ENCODE measurements around the gene RGS1. TPM values are rescaled to one million over a fixed set of nuclear protein-coding genes. Genes with fewer than 3 reads are reported as not detected.

RGS1 gene
- total RNA-seq, 1 experiment from 2014 or later, result not detected

DNA sequence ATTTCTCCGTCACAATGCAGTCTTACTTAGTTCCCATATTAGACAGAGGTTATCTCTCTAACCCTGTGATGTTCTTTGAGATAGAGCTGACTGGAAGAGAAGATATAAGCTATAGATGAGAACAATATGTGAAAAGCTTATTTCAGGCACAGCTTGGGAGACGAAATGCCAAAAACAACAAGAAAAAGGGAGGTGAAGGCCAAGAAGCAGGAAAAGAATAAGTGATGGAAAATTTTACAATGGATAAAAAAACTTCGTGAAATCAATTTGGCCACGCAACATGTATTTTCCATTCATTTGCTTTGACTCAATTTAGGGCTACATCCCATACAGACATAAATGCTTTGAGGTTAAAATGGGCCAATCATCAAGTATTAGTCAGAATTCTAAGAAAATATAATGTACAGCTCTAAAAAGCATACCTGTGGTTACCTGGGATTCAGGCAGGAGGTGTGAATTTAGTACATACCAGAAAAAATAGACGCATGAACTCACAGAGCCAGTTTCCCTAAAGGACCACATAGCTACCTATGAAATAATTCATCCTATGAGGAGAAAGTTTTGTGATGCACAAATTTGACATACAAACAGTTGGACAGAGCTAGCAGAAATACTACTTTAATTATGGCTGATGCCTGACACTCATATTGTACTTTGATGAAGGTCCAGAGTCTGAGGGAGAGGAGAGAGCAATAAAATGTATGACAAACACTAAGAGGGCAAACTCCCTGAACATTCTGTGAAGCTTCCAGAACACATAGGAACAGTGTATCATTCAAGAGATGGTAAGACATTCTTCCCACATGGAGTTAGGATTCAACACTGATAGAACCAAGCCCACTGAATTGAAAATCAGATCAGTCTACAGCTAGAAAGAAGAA lies 12.1 kb downstream of the RGS1 start:
- no peak for DNase-seq
- Histone ChIP-seq H3K27me3 (ENCODE audit: control insufficient read depth, insufficient read depth, low read length) (no peaks in the 10 kb centered on the region), H3K36me3 (replicated peaks; ENCODE audit: control insufficient read depth, insufficient read depth, low read length) (no peaks in the 10 kb centered on the region), H3K4me3 (ENCODE audit: insufficient read depth, low read depth, low read length) (no peak overlapping the region)

DNA sequence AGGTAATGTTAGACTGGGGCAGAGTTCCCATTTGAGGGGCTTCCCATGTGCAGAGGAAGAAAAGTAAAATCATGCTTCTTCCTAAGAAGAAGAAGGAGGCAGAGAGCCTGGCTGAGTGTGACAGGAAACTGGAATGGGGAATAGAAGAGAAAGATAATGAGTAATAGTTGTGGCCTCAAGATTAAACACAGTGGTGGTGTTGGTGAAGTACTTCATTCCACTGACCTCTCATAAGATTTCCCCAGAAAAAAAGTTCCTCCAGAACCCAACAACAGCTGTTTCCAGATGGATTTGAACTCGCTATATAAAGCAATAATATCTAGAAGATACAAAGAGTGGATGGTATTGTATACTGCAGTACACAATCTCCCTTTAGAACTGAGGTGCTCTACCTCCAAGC lies 13.0 kb downstream of the RGS1 start:
- Histone ChIP-seq H3K36me3 (replicated peaks; ENCODE audit: control insufficient read depth, insufficient read depth, low read length) (no peaks in the 10 kb centered on the region), H3K27me3 (ENCODE audit: control insufficient read depth, insufficient read depth, low read length) (no peaks in the 10 kb centered on the region), H3K4me3 (ENCODE audit: insufficient read depth, low read depth, low read length) (no peak overlapping the region)
- DNase-seq, result no peak

DNA sequence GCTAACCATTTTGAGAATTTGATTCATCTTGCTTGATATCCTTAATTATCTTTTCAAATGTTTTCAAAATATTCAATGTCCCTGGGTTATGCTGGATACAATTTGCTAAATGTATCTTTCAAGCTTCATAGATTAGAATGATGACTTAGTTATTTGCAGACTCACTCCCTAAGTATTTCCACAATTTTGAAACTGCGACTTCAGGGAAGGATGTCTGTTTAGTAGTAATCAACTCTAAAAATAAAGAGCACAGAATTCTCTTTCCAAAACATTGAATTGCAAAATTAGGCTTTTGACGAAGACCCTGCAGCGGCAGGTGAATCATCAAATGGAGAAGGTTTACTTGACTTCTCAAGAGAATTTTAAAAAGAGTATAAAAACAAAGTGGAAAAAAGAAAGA lies 14.2 kb downstream of the RGS1 start:
- H3K27me3 ChIP-seq (ENCODE audit: control insufficient read depth, insufficient read depth, low read length), result no peaks in the 10 kb centered on the region

DNA sequence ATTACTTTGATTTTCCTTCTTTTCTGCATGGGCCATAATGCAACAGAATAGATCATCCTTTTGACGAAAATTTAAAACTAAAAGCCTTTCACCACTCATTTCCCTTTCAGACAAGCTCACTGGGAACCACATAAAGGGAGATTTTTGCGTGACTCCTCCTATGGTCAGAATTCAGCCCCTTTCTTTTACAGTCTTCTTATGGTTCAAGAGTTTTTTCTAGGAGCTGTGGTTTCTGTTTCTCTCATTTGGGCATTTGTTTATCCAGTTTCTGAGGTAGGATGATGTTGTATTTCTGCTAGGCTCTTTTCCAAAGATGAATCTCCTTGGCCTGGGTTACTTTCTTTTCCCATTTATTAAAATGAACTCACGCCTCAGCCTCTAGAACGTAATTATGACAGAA lies 16.9 kb downstream of the RGS1 start:
- H3K36me3 ChIP-seq (replicated peaks; ENCODE audit: control insufficient read depth, insufficient read depth, low read length), result no peaks in the 10 kb centered on the region
- no peak overlapping the region for H3K4me3 ChIP-seq (ENCODE audit: insufficient read depth, low read depth, low read length)
- DNase-seq, result no peak
- H3K27me3 ChIP-seq (ENCODE audit: control insufficient read depth, insufficient read depth, low read length), result no peaks in the 10 kb centered on the region

More for the DNA sequence above, 14.2 kb downstream of the RGS1 start:
- no peaks in the 10 kb centered on the region for H3K36me3 ChIP-seq (replicated peaks; ENCODE audit: control insufficient read depth, insufficient read depth, low read length)
- H3K4me3 ChIP-seq (ENCODE audit: insufficient read depth, low read depth, low read length), result no peak overlapping the region
- DNase-seq, result no peak

DNA sequence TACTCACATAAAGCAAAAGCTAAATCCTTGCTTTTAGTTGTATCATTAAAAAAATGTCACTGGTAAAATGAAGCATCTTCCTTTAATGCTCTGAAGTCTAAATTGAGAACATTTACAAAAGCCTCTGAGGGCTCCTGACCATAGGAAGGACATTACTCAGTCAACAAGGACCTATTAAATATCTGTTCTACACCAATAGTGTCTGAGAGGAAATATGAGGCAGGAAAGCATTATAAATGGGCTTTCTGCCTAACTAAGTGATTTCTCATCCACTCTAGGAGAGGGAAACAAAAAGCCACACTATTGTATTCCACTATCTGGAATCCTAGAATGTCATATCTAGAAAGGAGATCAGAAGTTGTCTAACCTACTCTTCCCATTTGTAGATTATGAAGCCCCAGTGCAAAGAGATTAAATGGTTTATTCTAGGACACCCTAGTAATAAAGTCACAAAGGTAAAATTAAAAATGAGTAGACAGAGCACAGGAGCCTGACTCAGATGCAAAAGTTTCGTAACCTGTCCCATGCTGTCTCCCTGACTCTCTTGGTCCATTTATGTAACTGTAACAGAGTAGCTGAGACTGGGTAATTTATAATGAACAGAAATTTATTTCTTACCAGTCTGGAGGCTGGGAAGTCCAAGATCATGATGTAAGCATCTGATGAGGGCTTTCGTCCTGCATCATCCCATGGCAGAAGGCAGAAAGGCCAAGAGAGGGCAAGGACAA lies 17.6 kb downstream of the RGS1 start:
- H3K4me3 ChIP-seq (ENCODE audit: insufficient read depth, low read depth, low read length), result no peak overlapping the region
- DNase-seq, result no peak
- no peaks in the 10 kb centered on the region for H3K27me3 ChIP-seq (ENCODE audit: control insufficient read depth, insufficient read depth, low read length)
- no peaks in the 10 kb centered on the region for H3K36me3 ChIP-seq (replicated peaks; ENCODE audit: control insufficient read depth, insufficient read depth, low read length)

DNA sequence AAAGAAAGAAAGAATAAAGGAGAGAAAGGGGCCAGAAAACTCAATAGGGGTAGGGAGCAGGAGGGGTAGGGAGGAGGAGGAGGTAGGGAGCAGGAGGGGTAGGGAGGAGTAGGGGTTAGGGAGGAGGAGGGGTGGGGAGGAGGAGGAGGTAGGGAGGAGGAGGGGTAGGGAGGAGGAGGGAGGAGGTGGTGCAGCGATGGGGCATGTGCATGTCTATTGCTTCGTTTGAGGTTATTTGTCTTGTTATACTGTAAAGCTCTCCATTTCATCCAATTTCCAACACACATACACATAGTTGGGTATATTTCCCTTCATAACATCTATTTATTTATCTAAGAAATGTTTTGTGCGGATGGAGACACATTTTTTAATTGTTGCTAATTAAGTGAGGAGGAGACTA lies 19.7 kb downstream of the RGS1 start:
- no peaks in the 10 kb centered on the region for H3K36me3 ChIP-seq (replicated peaks; ENCODE audit: control insufficient read depth, insufficient read depth, low read length)
- DNase-seq, result no peak
- H3K27me3 ChIP-seq (ENCODE audit: control insufficient read depth, insufficient read depth, low read length), result no peaks in the 10 kb centered on the region
- no peak overlapping the region for H3K4me3 ChIP-seq (ENCODE audit: insufficient read depth, low read depth, low read length)

DNA sequence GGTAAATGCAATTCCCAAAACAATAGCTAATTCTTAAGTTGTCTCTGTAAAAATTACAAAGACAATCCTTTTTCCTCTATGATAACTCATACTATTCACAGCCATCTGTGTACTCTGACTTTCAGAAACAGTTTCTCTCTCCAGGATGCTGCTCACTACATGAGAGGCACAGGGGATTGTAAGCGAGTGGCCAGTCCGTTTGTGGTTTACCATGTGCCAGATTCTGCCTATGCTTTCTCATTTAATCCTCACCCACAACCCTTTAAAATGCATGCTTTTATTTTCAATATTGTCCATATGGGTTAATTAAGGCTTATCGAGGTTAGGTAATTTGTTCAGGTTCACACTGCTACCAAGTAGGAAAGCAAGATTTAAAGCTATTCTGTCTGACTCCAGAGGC lies 23.0 kb downstream of the RGS1 start:
- Histone ChIP-seq H3K4me3 (ENCODE audit: insufficient read depth, low read depth, low read length) (no peak overlapping the region), H3K36me3 (replicated peaks; ENCODE audit: control insufficient read depth, insufficient read depth, low read length) (no peaks in the 10 kb centered on the region), H3K27me3 (ENCODE audit: control insufficient read depth, insufficient read depth, low read length) (no peaks in the 10 kb centered on the region)
- DNase-seq, result no peak

DNA sequence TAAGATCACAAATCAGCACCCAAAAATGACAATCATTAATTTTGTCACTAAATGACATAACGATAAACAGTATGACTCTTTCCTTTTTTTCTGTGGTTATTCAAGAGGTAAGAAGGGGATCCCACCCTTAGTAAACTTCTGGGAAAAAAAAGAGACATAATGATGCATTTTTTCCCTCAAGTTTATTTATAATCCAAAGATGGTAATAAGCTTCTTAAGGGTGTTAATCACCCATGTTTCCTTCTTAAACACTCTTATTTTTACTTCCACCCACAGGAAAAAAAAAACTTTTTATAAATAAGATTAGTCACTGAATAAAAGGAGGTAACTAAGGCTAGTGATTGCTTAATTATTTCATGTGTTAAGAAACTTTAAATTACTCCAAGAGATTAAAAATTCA lies 24.7 kb downstream of the RGS1 start:
- Histone ChIP-seq H3K4me3 (ENCODE audit: insufficient read depth, low read depth, low read length) (no peak overlapping the region), H3K27me3 (ENCODE audit: control insufficient read depth, insufficient read depth, low read length) (no peaks in the 10 kb centered on the region), H3K36me3 (replicated peaks; ENCODE audit: control insufficient read depth, insufficient read depth, low read length) (no peaks in the 10 kb centered on the region)
- DNase-seq, result no peak

DNA sequence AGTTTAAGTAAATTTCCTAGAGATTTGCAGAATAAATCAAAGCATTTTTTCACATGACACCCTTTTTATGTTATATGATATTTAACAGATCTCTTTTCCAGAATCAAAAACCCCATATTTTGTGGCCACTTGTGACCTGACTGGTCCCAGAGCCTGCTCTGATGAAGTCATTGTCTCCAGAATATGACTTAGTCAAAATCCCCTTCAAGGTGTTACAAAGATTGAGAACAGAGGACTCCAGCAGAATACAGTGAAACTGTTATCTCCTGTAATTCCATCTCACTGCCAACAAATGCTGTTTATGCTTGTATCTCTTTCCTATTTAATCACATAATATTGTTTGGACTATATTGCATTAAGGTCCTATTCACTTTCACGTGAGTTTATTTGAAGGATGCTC lies 25.6 kb downstream of the RGS1 start:
- H3K36me3 ChIP-seq (replicated peaks; ENCODE audit: control insufficient read depth, insufficient read depth, low read length), result no peaks in the 10 kb centered on the region
- no peak for DNase-seq
- no peaks in the 10 kb centered on the region for H3K27me3 ChIP-seq (ENCODE audit: control insufficient read depth, insufficient read depth, low read length)
- H3K4me3 ChIP-seq (ENCODE audit: insufficient read depth, low read depth, low read length), result no peak overlapping the region

DNA sequence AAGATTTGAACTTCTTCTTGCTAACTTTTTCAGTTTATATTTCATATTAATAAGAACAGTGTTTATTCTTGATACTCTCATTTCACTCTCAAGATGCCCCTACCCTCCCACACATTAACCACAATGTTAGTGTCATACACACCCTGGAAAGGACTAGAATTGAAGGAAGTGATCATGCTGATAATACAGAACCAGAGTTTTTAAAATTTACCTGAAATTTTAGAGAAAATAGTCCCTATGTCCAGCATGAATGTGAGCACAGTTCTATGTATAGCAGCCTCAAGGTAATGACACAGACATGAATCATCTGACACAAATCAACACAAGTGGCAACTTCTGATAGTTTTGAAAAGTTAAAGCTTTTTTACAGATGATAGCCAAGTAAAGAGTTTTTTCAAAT lies 26.0 kb downstream of the RGS1 start:
- no peaks in the 10 kb centered on the region for H3K27me3 ChIP-seq (ENCODE audit: control insufficient read depth, insufficient read depth, low read length)
- no peaks in the 10 kb centered on the region for H3K36me3 ChIP-seq (replicated peaks; ENCODE audit: control insufficient read depth, insufficient read depth, low read length)
- H3K4me3 ChIP-seq (ENCODE audit: insufficient read depth, low read depth, low read length), result no peak overlapping the region
- no peak for DNase-seq

DNA sequence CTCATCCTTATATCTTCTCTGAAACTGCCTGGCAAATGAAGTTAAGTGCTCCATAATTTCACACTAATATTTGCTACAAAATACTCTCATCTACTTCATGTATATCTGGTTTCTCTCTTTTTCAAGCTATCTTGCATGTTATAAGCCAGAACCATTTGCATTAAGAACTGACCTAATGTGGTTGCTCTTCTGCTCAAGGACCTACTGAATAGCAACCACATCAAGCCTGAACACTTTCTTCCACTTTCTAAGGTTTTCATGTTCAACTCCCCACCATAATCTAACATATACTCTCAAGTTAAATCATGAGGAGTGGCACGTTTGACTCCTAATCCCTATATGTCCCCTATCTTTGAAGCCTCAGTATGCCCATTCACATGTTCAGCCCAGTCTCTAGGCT lies 27.2 kb downstream of the RGS1 start:
- Histone ChIP-seq H3K4me3 (ENCODE audit: insufficient read depth, low read depth, low read length) (no peak overlapping the region), H3K36me3 (replicated peaks; ENCODE audit: control insufficient read depth, insufficient read depth, low read length) (no peaks in the 10 kb centered on the region), H3K27me3 (ENCODE audit: control insufficient read depth, insufficient read depth, low read length) (no peaks in the 10 kb centered on the region)
- DNase-seq, result no peak

DNA sequence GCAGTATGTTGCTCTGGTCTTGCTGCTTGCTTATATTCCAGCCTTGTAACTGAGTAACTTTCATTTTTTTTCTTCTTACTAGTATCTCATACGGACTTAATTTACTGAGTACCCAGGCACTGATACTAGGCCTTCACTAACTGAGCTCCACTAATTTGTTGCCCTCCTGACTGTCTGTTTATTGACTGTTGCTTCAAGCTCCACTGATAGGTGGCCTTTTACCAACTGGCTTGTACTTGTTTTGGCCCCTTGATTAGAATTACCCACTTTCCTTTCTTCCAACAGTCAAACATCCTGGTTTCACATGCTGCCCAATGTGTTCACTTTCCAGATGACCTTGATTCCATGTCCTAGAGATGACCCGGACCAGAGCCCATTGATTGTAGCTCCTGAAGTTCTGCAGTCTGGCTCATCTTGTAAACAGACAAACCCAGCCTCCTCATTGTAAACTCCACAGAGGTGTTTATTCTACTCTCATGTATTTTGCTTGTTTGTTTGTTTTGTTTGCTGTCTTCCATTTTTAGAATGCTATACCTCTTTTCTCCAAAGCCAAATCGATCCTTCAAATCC lies 27.7 kb downstream of the RGS1 start:
- Histone ChIP-seq H3K27me3 (ENCODE audit: control insufficient read depth, insufficient read depth, low read length) (no peaks in the 10 kb centered on the region), H3K4me3 (ENCODE audit: insufficient read depth, low read depth, low read length) (no peak overlapping the region), H3K36me3 (replicated peaks; ENCODE audit: control insufficient read depth, insufficient read depth, low read length) (no peaks in the 10 kb centered on the region)
- no peak for DNase-seq

DNA sequence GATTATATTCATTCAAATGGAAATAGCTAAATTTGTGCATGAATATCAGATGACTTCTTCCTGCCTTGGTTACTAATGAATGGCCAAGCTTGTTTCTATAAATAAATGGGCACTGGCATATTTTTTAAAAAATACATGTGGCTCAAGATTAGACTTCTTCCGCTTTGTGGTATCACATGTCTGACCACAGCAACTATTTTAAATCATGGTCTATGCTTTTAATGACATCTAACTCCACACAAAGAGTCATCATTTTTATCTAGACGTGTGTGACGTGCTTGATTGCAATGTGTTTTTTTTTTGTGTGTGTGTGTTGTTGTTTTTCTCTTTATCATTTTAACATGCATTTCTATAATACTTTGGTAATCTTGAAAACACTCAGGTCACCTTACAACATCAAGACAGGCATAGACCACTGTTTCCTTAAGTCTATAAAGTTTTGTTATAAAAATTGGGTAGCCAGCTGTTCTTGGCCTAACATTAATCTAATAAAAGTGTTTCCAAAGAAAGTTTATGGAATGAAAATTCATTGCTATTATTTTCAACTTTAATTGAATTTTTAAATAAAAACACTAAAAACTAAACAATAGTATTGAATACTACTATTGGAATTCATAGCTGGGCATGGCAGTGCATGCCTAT lies 29.5 kb downstream of the RGS1 start:
- no peak for DNase-seq

DNA sequence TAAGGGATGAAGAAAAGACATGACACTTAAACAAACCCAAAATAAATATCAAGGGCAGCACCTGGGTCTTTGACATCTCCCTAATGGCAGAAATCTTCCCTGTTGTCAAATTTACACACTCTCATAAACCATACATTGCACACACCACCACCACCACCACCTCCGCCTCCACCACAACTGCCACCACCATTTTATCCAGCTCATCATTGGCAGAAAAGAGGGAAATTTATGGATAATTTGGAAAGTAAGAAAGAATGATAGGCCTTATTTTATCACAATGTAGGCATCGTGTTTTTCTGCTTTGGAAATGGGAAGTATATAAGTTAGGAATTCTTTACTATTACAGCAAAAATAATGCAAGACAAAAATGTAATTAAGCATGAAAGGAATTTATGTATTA lies 33.1 kb downstream of the RGS1 start:
- Histone ChIP-seq H3K4me3 (ENCODE audit: insufficient read depth, low read depth, low read length) (no peak overlapping the region), H3K27me3 (ENCODE audit: control insufficient read depth, insufficient read depth, low read length) (no peaks in the 10 kb centered on the region), H3K36me3 (replicated peaks; ENCODE audit: control insufficient read depth, insufficient read depth, low read length) (no peaks in the 10 kb centered on the region)
- DNase-seq, result no peak

More for the DNA sequence above, 29.5 kb downstream of the RGS1 start:
- H3K4me3 ChIP-seq (ENCODE audit: insufficient read depth, low read depth, low read length), result no peak overlapping the region
- no peaks in the 10 kb centered on the region for H3K27me3 ChIP-seq (ENCODE audit: control insufficient read depth, insufficient read depth, low read length)
- no peaks in the 10 kb centered on the region for H3K36me3 ChIP-seq (replicated peaks; ENCODE audit: control insufficient read depth, insufficient read depth, low read length)

All from H7 (cell line).